ENCODE measurements around the gene MPV17L2. TPM values are rescaled to one million over a fixed set of nuclear protein-coding genes. Genes with fewer than 3 reads are reported as not detected.

Gene MPV17L2
- total RNA-seq, result 77.5 and 113 TPM in 2 replicates

GRCh38 chr19:18192673-18193387 lies at the start of gene MPV17L2:
TSS of gene MPV17L2 (plus strand) at chr19:18193218. CDS start at chr19:18193282, 64 bp downstream.

GRCh38 chr19:18152817-18153555 lies 40.0 kb upstream of the MPV17L2 start, which contains the start of gene PIK3R2:
TSS of gene PIK3R2 (plus strand) at chr19:18153163. CDS start at chr19:18155880, 2,717 bp downstream.

GRCh38 chr19:18173572-18174288 lies 19.3 kb upstream of the MPV17L2 start, which contains the start of gene IFI30:
TSS of gene IFI30 (plus strand) at chr19:18173813. CDS start at chr19:18173842, 29 bp downstream.

GRCh38 chr19:18203863-18204393 lies 10.9 kb downstream of the MPV17L2 start, which contains the start of gene RAB3A:
TSS of gene RAB3A (minus strand) at chr19:18204042. CDS start at chr19:18202740, 1,302 bp downstream.

GRCh38 chr19:18225702-18226468 lies 32.9 kb downstream of the MPV17L2 start, which contains the start of gene PDE4C:
TSS of gene PDE4C (minus strand) at chr19:18226438. CDS start at chr19:18226415, 23 bp downstream.

Other genes with a start within 250 kb of the MPV17L2 start
- gene KCNN1, start 226.1 kb upstream of the MPV17L2 start, total RNA-seq, result not detected in 2 replicates
- gene ARRDC2, start 185.0 kb upstream of the MPV17L2 start, total RNA-seq, result 6.4 and 8.2 TPM in 2 replicates
- gene IL12RB1, start 106.3 kb upstream of the MPV17L2 start, total RNA-seq, result not detected in 2 replicates
- 2.4 and 3.3 TPM in 2 replicates for gene MAST3, start 95.4 kb upstream of the MPV17L2 start, total RNA-seq
- 13.4 and 14.3 TPM in 2 replicates for gene PIK3R2, start 40.1 kb upstream of the MPV17L2 start, total RNA-seq
- 22.6 and 27.0 TPM in 2 replicates for gene IFI30, start 19.4 kb upstream of the MPV17L2 start, total RNA-seq
- 0.19 and 0.23 TPM in 2 replicates for gene RAB3A, start 10.8 kb downstream of the MPV17L2 start, total RNA-seq
- not detected in 2 replicates for gene PDE4C, start 33.2 kb downstream of the MPV17L2 start, total RNA-seq
- gene IQCN, start 81.2 kb downstream of the MPV17L2 start, total RNA-seq, result under 0.01 TPM in 1 of 2 replicates, not detected in the other
- gene JUND, start 88.4 kb downstream of the MPV17L2 start, total RNA-seq, result 108 and 149 TPM in 2 replicates
- gene LSM4, start 129.9 kb downstream of the MPV17L2 start, total RNA-seq, result 465 and 615 TPM in 2 replicates
- 5.2 and 5.6 TPM in 2 replicates for gene PGPEP1, start 147.4 kb downstream of the MPV17L2 start, total RNA-seq
- 2.2 and 30.3 TPM in 2 replicates for gene GDF15, start 192.9 kb downstream of the MPV17L2 start, total RNA-seq
- not detected in 2 replicates for gene LRRC25, start 204.4 kb downstream of the MPV17L2 start, total RNA-seq
- gene SSBP4, start 226.2 kb downstream of the MPV17L2 start, total RNA-seq, result 65.4 and 73.2 TPM in 2 replicates
- 14.0 and 15.5 TPM in 2 replicates for gene ISYNA1, start 244.9 kb downstream of the MPV17L2 start, total RNA-seq

Measured in hair follicular keratinocyte (primary cell).